Smooth muscle cell (in vitro differentiated cells): ENCODE measurements around the gene SPSB1. TPM values are rescaled to one million over a fixed set of nuclear protein-coding genes. Genes with fewer than 3 reads are reported as not detected.

Experiments
- DNase-seq: peaks from one replicate; lab custom pipeline; 2025; ENCODE audit not compliant: unreplicated experiment; lab: John Stamatoyannopoulos, UW
- H2AFZ ChIP-seq: fragments of 200-600 bp; sonication (generic); 2 replicates; pipeline ENCODE4 v1.6.0; 2016; ENCODE audit warnings: antibody characterized with exemption, low read depth, mild to moderate bottlenecking
- H3F3A ChIP-seq: fragments of 200-600 bp; sonication (generic); 2 replicates; pipeline ENCODE4 v1.6.0; 2017; ENCODE audit warnings: antibody characterized with exemption, low read depth
- H3K27ac ChIP-seq: fragments of 200-600 bp; sonication (generic); 2 replicates; pipeline ENCODE4 v1.5.1; 2016; ENCODE audit warnings: low read depth, mild to moderate bottlenecking
- H3K27me3 ChIP-seq: fragments of 200-600 bp; sonication (generic); 2 replicates; pipeline ENCODE4 v1.6.1; 2016; ENCODE audit warnings: low read depth, mild to moderate bottlenecking
- H3K36me3 ChIP-seq: fragments of 200-600 bp; sonication (generic); 2 replicates; pipeline ENCODE4 v1.5.1; 2016; ENCODE audit warnings: low read depth
- H3K4me1 ChIP-seq: fragments of 200-600 bp; sonication (generic); 2 replicates; pipeline ENCODE4 v1.5.1; 2016; ENCODE audit warnings: low read depth
- H3K4me2 ChIP-seq: fragments of 200-600 bp; sonication (generic); 2 replicates; pipeline ENCODE4 v1.6.0; 2016; ENCODE audit warnings: mild to moderate bottlenecking
- H3K4me3 ChIP-seq: fragments of 200-600 bp; sonication (generic); 2 replicates; pipeline ENCODE4 v1.5.1; 2016; ENCODE audit warnings: mild to moderate bottlenecking
- H3K79me2 ChIP-seq: fragments of 200-600 bp; sonication (generic); 2 replicates; pipeline ENCODE4 v1.6.0; 2016; ENCODE audit warnings: low read depth, mild to moderate bottlenecking
- H3K9ac ChIP-seq: fragments of 200-600 bp; sonication (generic); 2 replicates; pipeline ENCODE4 v1.6.0; 2016; ENCODE audit warnings: low read depth
- H3K9me3 ChIP-seq: fragments of 200-600 bp; sonication (generic); replicated peaks from 2 replicates; pipeline ENCODE4 v1.5.1; 2016; ENCODE audit warnings: low read depth
- H4K20me1 ChIP-seq: fragments of 200-600 bp; sonication (generic); 2 replicates; pipeline ENCODE4 v1.6.0; 2016; ENCODE audit warnings: low read depth
- WGBS: methylation state at CpG from one replicate; pipeline ENCODE4 v1.1.7; 2016; ENCODE audit warnings: low lambda C conversion rate; 5-methylcytosine and 5-hydroxymethylcytosine counted together
- polyA plus RNA-seq: library from polyadenylated mRNA; unstranded; fragments of >200 nt; fragmentation: Nextera tagmentation; extraction: Ambion mirVana; gene quantifications from 2 replicates; pipeline ENCODE4 v1.2.1, GENCODE V29; 2016
- total RNA-seq: library from RNA; depleted of rRNA; stranded (reverse); fragments of >200 nt; gene quantifications from 2 replicates; pipeline ENCODE4 v1.2.3, GENCODE V29; 2014
- TF ChIP-seq, protein P1 (sequence below): fragments of 200-600 bp; sonication (generic); IDR thresholded peaks from 2 replicates; pipeline ENCODE4 v1.5.1; 2017; ENCODE audit warnings: borderline replicate concordance, mild to moderate bottlenecking, antibody characterized with exemption; ENCODE audit not compliant: insufficient read depth, poor library complexity, severe bottlenecking

The SPSB1 gene
- total and polyA plus RNA-seq, 2 experiments from 2014 or later = 27.6 to 37.0 TPM

DNA sequence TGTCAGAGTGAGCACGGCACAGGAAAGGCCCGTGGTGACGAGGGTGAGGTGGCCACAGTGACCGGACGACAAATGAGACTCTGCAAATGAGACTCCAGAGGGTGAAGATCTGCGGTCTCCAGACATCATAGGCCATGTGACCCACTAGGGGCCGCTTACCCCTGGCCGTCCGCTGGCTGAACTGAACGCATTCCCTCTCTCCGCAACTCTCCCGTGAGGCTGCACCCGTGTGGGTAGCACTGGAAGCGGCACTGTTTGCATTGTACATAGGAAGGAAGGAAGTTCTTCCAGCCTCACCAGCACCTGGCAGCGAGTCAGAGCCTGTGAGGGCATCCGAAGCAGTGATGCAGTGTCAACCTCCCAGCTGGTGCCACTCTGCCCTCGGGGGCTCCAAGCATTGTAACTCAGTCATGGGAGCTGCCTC is 23.6 kb upstream of the SPSB1 start:
- Histone ChIP-seq H3K9ac (no peak overlapping the region), H4K20me1 (no peaks in the 10 kb centered on the region), H3K4me1 (no peaks in the 10 kb centered on the region), H3K79me2 (no peaks in the 10 kb centered on the region), H3K36me3 (no peaks in the 10 kb centered on the region), H2AFZ (no peak overlapping the region), H3F3A (no peaks in the 10 kb centered on the region), H3K4me2 (no peak overlapping the region), H3K27me3 (no peaks in the 10 kb centered on the region), H3K27ac (no peak overlapping the region), H3K9me3 (no peaks in the 10 kb centered on the region), H3K4me3 (no peak overlapping the region)
- DNase-seq = no peak
- TF ChIP-seq, protein P1, sequence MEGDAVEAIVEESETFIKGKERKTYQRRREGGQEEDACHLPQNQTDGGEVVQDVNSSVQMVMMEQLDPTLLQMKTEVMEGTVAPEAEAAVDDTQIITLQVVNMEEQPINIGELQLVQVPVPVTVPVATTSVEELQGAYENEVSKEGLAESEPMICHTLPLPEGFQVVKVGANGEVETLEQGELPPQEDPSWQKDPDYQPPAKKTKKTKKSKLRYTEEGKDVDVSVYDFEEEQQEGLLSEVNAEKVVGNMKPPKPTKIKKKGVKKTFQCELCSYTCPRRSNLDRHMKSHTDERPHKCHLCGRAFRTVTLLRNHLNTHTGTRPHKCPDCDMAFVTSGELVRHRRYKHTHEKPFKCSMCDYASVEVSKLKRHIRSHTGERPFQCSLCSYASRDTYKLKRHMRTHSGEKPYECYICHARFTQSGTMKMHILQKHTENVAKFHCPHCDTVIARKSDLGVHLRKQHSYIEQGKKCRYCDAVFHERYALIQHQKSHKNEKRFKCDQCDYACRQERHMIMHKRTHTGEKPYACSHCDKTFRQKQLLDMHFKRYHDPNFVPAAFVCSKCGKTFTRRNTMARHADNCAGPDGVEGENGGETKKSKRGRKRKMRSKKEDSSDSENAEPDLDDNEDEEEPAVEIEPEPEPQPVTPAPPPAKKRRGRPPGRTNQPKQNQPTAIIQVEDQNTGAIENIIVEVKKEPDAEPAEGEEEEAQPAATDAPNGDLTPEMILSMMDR = no peak
- WGBS = 85% methylated on average over 17 of the region's 17 CpGs

DNA sequence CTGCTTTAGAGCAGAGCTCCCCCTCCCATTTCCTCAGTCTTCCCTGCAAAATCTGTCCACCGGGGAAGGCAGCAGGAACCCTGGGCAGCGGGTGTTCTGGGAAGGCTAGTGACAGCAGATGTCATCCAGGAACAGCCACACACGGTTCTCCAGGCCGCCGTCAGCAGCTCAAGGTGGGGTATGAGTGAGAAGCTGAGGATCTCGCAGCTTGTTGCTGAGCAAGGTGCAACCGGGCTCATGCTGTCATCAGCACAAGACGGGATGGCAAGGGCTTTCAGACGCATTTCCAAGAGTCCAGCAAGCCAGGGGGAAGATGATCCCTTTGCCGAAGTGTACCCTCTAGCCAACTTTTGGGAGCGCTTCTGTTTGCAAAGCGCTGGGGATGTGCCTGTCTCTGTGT is 23.0 kb upstream of the SPSB1 start:
- 85% methylated on average over 12 of the region's 12 CpGs for WGBS
- H4K20me1 ChIP-seq = no peaks in the 10 kb centered on the region

DNA sequence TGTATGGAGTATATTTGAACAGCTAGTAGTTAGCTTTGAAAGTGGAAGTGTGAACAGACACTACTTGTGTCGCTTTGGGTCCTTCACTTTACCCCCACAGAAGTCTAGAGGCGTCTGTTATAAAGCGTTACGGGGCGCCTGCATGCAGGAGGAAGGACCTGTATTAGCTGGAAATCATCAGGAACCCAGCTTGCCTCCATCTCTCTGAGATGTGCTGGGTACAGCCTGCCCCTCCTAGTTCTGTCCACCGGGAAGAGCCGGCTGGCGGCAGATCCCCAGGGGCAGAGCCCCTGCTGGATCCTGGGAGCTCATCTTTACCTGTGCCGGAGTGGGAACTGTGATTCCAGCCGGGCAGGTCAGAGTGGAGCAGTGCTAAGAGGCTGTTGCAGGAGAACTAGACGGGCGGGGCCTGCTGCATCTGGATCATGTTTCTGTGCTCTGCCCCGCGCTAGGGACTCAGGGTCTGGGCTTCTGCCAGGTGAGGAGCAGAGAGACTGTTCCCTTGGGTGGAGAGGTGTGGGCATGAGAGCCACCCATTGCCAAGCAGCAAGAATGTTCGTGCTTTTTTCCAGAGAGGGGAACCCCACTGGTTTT is 22.3 kb upstream of the SPSB1 start:
- Histone ChIP-seq H2AFZ (no peak overlapping the region), H3F3A (no peaks in the 10 kb centered on the region), H3K27me3 (no peaks in the 10 kb centered on the region), H3K36me3 (no peaks in the 10 kb centered on the region), H4K20me1 (no peaks in the 10 kb centered on the region), H3K4me2 (no peak overlapping the region), H3K4me3 (no peak overlapping the region), H3K79me2 (no peaks in the 10 kb centered on the region), H3K9ac (no peak overlapping the region), H3K27ac (no peak overlapping the region), H3K4me1 (peaks cover 5% of the 10 kb centered on the region), H3K9me3 (no peaks in the 10 kb centered on the region)
- TF ChIP-seq, protein P1 = no peak
- WGBS = 73% methylated on average over 15 of the region's 15 CpGs
- no peak for DNase-seq

More for the DNA sequence above, 23.0 kb upstream of the SPSB1 start:
- Histone ChIP-seq H3K27ac (no peak overlapping the region), H3K27me3 (no peaks in the 10 kb centered on the region), H3K9me3 (no peaks in the 10 kb centered on the region), H3K4me1 (no peaks in the 10 kb centered on the region), H2AFZ (no peak overlapping the region), H3K4me2 (no peak overlapping the region), H3K36me3 (no peaks in the 10 kb centered on the region), H3F3A (no peaks in the 10 kb centered on the region), H3K9ac (no peak overlapping the region), H3K79me2 (no peaks in the 10 kb centered on the region), H3K4me3 (no peak overlapping the region)
- TF ChIP-seq, protein P1 = no peak
- DNase-seq = no peak

DNA sequence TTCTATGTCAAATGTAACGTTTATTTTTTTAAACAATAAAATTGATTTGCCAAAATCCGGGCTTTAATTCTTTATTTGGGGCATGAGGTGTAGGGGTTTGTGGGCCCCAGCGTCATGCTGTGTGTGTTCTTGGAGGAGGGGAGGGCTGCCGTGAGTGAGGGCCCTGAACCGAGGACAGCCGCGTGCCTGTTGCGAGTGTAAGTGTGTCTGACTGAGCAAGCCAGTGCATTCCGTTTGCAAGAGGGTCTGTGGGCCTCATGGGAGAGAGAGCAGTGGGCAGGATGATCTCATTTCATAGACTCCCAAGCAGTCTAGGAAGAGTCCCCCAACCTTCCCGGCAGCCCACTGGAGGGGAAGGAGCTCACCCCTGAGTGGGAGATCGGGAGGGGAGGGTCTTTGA is 21.4 kb upstream of the SPSB1 start:
- DNase-seq = no peak
- WGBS = 57% methylated on average over 11 of the region's 11 CpGs
- H3K4me3 ChIP-seq = no peak overlapping the region

More for the DNA sequence above, 21.4 kb upstream of the SPSB1 start:
- no peak overlapping the region for H3K9ac ChIP-seq
- H3K36me3 ChIP-seq = no peaks in the 10 kb centered on the region
- H3K4me2 ChIP-seq = no peak overlapping the region
- no peaks in the 10 kb centered on the region for H3K9me3 ChIP-seq
- no peaks in the 10 kb centered on the region for H4K20me1 ChIP-seq
- no peaks in the 10 kb centered on the region for H3K79me2 ChIP-seq
- no peak overlapping the region for H2AFZ ChIP-seq
- TF ChIP-seq, protein P1 = no peak
- H3F3A ChIP-seq = no peaks in the 10 kb centered on the region
- H3K4me1 ChIP-seq = peaks cover 11% of the 10 kb centered on the region
- H3K27ac ChIP-seq = no peak overlapping the region
- H3K27me3 ChIP-seq = no peaks in the 10 kb centered on the region
